Esophagus muscularis mucosa (tissue), 3 donors: Measurements from ENCODE around the gene PCDH9.

ENCODE experiments used
- CTCF ChIP-seq, 3 experiments: fragments of 200-600 bp in 2 of 3; fragments of 450-650 bp in 1 of 3; sonication (generic) in 2 of 3; IDR thresholded peaks; one replicate each; pipeline ENCODE4 v1.5.1; 2017 to 2019; ENCODE audit warnings: antibody characterized with exemption in 3 of 3, mild to moderate bottlenecking in 2 of 3, moderate library complexity in 1 of 3
- POLR2AphosphoS5 ChIP-seq, 2 donors: sonication (generic); formaldehyde crosslinking; IDR thresholded peaks; one replicate each; pipeline ENCODE4 v1.6.1; 2017; ENCODE audit warnings: antibody characterized with exemption in 2 of 2

GRCh38 chr13:66840621-66841020 is 389.5 kb downstream of the PCDH9 start:
- TF ChIP-seq POLR2AphosphoS5 (IDR thresholded peaks at IDR 0.05) (no peak), CTCF (IDR thresholded peaks at IDR 0.05) (no peak)
